Fibroblast of lung (primary cell): ENCODE results near the gene COPZ2. TPM values are rescaled to one million over a fixed set of nuclear protein-coding genes. Genes with fewer than 3 reads are reported as not detected.

Experiments used
- DNase-seq, 2 donors: peaks; one replicate each; pipeline versions ENCODE4 v3.0.0 to v3.0.0-alpha.2; 2010; ENCODE audit warnings: low read depth in 2 of 2
- H2AFZ ChIP-seq: 2 replicates; pipeline ENCODE4 v1.5.1; 2012; ENCODE audit warnings: low read length, control low read depth, inconsistent platforms
- H3K27ac ChIP-seq: 2 replicates; pipeline ENCODE4 v1.5.1; 2011; ENCODE audit warnings: low read length, control low read depth; ENCODE audit not compliant: insufficient read depth
- H3K27me3 ChIP-seq: 2 replicates; pipeline ENCODE4 v1.5.1; 2011; ENCODE audit warnings: mild to moderate bottlenecking, low read length; ENCODE audit not compliant: control insufficient read depth, insufficient read depth
- H3K36me3 ChIP-seq: 2 replicates; pipeline ENCODE4 v1.5.1; 2011; ENCODE audit warnings: low read length; ENCODE audit not compliant: control insufficient read depth, insufficient read depth
- H3K4me1 ChIP-seq: 2 replicates; pipeline ENCODE4 v1.5.1; 2011; ENCODE audit warnings: low read length; ENCODE audit not compliant: control insufficient read depth, insufficient read depth; ENCODE audit errors: extremely low read depth
- H3K4me2 ChIP-seq: 2 replicates; pipeline ENCODE4 v1.5.1; 2011; ENCODE audit warnings: low read length, control low read depth; ENCODE audit not compliant: insufficient read depth; ENCODE audit errors: extremely low read depth
- H3K4me3 ChIP-seq, 4 experiments: fragments of 200-600 bp in 1 of 4; sonication (generic) in 1 of 4; replicated peaks in 1 of 4; 2 replicates each; pipeline ENCODE4 v1.5.1; 2011 to 2016; ENCODE audit warnings: low read length in 4 of 4, low read depth in 3 of 4, mild to moderate bottlenecking in 3 of 4, control low read depth in 2 of 4, inconsistent platforms in 1 of 4, mixed read lengths in 1 of 4; ENCODE audit not compliant: insufficient read depth in 1 of 4; ENCODE audit errors: control extremely low read depth in 1 of 4
- H3K79me2 ChIP-seq: 2 replicates; pipeline ENCODE4 v1.5.1; 2012; ENCODE audit warnings: mild to moderate bottlenecking, low read length, inconsistent platforms; ENCODE audit not compliant: control insufficient read depth, insufficient read depth
- H3K9ac ChIP-seq: 2 replicates; pipeline ENCODE4 v1.5.1; 2011; ENCODE audit warnings: mild to moderate bottlenecking, low read length, control low read depth; ENCODE audit not compliant: insufficient read depth
- H3K9me3 ChIP-seq: 2 replicates; pipeline ENCODE4 v1.5.1; 2012; ENCODE audit warnings: low read depth, low read length; ENCODE audit not compliant: control insufficient read depth, insufficient read depth
- H4K20me1 ChIP-seq: 2 replicates; pipeline ENCODE4 v1.5.1; 2011; ENCODE audit warnings: low read length; ENCODE audit not compliant: control insufficient read depth, insufficient read depth; ENCODE audit errors: extremely low read depth
- EZH2 ChIP-seq: IDR thresholded peaks from 2 replicates; pipeline ENCODE4 v1.5.1; 2012; ENCODE audit warnings: low read length, control low read depth, mild to moderate bottlenecking; ENCODE audit errors: missing control alignments
- polyA plus RNA-seq, 2 donors: library from polyadenylated mRNA; depleted of rRNA in 1 of 2; stranded (reverse) in 1 of 2; unstranded in 1 of 2; fragments of >200 nt; gene quantifications; 2 replicates each; pipeline ENCODE4 v1.2.1, GENCODE V29; 2011 to 2012; ENCODE audit warnings: missing spikeins in 1 of 2
- total RNA-seq: library from RNA; depleted of rRNA; stranded (reverse); fragments of >200 nt; gene quantifications from 2 replicates; pipeline ENCODE4 v1.2.1, GENCODE V29; 2014
- TF ChIP-seq, protein P1 (sequence below), 2 donors: IDR thresholded peaks in 1 of 2; conservative IDR thresholded peaks in 1 of 2; 1 replicate in 1 of 2; 2 replicates in 1 of 2; pipeline ENCODE4 v1.5.1; 2011 to 2012; ENCODE audit warnings: low read length in 2 of 2, control low read depth in 1 of 2, inconsistent platforms in 1 of 2, low read depth in 1 of 2, mild to moderate bottlenecking in 1 of 2

Gene COPZ2
- total and polyA plus RNA-seq, 2 donors (not counting 1 experiment from before 2014, with no cell fraction given), result 63.1 to 97.9 TPM

GRCh38 chr17:48012151-48012520 lies 25.5 kb downstream of the COPZ2 start:
- H2AFZ ChIP-seq, result no peak overlapping the region
- peaks cover 14% of the 10 kb centered on the region for H3K27me3 ChIP-seq
- H4K20me1 ChIP-seq, result no peaks in the 10 kb centered on the region
- H3K36me3 ChIP-seq, result no peaks in the 10 kb centered on the region
- H3K9ac ChIP-seq, result no peak overlapping the region
- no peaks in the 10 kb centered on the region for H3K4me1 ChIP-seq
- H3K4me2 ChIP-seq, result peak overlapping the region; percentile 67
- no peaks in the 10 kb centered on the region for H3K9me3 ChIP-seq
- TF ChIP-seq, protein P1, sequence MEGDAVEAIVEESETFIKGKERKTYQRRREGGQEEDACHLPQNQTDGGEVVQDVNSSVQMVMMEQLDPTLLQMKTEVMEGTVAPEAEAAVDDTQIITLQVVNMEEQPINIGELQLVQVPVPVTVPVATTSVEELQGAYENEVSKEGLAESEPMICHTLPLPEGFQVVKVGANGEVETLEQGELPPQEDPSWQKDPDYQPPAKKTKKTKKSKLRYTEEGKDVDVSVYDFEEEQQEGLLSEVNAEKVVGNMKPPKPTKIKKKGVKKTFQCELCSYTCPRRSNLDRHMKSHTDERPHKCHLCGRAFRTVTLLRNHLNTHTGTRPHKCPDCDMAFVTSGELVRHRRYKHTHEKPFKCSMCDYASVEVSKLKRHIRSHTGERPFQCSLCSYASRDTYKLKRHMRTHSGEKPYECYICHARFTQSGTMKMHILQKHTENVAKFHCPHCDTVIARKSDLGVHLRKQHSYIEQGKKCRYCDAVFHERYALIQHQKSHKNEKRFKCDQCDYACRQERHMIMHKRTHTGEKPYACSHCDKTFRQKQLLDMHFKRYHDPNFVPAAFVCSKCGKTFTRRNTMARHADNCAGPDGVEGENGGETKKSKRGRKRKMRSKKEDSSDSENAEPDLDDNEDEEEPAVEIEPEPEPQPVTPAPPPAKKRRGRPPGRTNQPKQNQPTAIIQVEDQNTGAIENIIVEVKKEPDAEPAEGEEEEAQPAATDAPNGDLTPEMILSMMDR (conservative IDR thresholded peaks at IDR 0.05 in 1 of 2, IDR thresholded peaks at IDR 0.05 in 1 of 2; ENCODE audit: low read depth in 1 of 2, low read length in 2 of 2), result no peak
- no peak for TF ChIP-seq EZH2
- peak overlapping the region; percentile 1 to 55 (median 40) for H3K4me3 ChIP-seq
- no peak for DNase-seq
- no peaks in the 10 kb centered on the region for H3K79me2 ChIP-seq
- no peak overlapping the region for H3K27ac ChIP-seq

DNA sequence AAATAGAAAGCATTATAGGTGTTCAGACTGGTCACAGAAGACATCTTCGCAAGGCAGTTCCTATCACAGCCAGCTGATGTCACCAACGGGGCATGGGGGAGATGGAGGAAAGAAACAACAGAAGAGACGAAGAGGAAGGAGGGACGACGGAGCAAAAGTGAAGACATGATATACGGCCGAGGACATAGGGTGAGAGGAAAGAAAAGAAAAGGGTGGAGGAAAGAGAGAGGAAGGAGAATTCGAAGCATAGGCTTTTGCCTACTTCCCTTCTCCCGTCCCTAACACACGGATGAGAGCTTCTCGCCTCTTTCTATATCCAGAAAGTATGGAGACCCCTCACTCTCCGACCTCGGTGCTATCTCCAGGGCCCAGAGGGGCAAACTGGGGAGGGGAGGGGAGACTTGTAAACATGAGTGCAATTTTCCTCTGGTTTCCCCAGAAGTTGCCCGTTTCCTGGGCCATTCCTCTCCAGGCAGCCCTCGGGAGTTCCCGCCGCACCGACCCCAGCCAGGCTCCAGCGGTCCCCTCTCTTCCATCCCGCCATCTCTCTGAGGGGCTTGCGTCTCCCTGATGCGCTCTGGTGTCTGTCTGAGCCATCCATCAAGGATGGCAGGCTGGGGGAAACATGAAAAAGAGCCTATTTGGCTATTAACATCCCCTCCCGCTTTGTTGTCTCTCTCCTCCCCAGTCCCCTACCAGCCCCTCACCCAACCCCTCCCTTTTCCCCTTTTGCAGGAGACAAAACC lies 26.0 kb downstream of the COPZ2 start:
- Histone ChIP-seq H3K27ac (no peak overlapping the region), H3K9ac (no peak overlapping the region), H3K4me3 (peak overlapping the region; percentile 1 to 55 (median 40)), H3K9me3 (no peaks in the 10 kb centered on the region), H3K4me2 (peak overlapping the region; percentile 67), H2AFZ (peak overlapping the region; percentile 33), H4K20me1 (no peaks in the 10 kb centered on the region), H3K36me3 (no peaks in the 10 kb centered on the region), H3K27me3 (peaks cover 14% of the 10 kb centered on the region), H3K79me2 (no peaks in the 10 kb centered on the region), H3K4me1 (no peaks in the 10 kb centered on the region)
- DNase-seq, result peak; percentile 33 to 35
- TF ChIP-seq, protein P1 (conservative IDR thresholded peaks at IDR 0.05 in 1 of 2, IDR thresholded peaks at IDR 0.05 in 1 of 2; ENCODE audit: low read depth in 1 of 2, low read length in 2 of 2), result peak; percentile 48 to 65
- TF ChIP-seq EZH2, result no peak

DNA sequence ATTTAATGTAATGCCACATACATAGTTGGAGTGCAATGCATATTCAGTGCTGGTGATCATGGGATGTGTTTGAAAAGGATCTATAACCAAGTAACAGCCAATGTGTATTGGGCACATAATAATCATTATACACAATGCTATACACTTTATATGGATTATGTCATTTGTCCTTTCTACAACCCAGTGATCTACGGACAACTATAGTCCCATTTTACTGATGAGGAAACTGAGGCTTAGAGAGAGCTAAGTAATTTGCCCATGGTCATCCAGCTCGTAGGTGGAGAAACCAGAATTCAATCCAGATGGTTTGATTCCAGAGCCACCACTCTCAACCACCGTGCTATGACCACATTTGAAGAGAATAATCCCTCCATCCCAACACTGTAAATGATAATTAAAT lies 27.4 kb downstream of the COPZ2 start:
- no peak overlapping the region for H3K27ac ChIP-seq
- no peaks in the 10 kb centered on the region for H3K36me3 ChIP-seq

More for the DNA sequence above, 27.4 kb downstream of the COPZ2 start:
- no peaks in the 10 kb centered on the region for H3K4me1 ChIP-seq
- peaks cover 14% of the 10 kb centered on the region for H3K27me3 ChIP-seq
- H3K9me3 ChIP-seq, result no peaks in the 10 kb centered on the region
- H4K20me1 ChIP-seq, result no peaks in the 10 kb centered on the region
- no peak overlapping the region for H3K4me2 ChIP-seq
- H3K4me3 ChIP-seq, result no peak overlapping the region
- no peak overlapping the region for H2AFZ ChIP-seq
- TF ChIP-seq, protein P1 (conservative IDR thresholded peaks at IDR 0.05 in 1 of 2, IDR thresholded peaks at IDR 0.05 in 1 of 2; ENCODE audit: low read depth in 1 of 2, low read length in 2 of 2), result no peak
- TF ChIP-seq EZH2, result no peak
- no peaks in the 10 kb centered on the region for H3K79me2 ChIP-seq
- H3K9ac ChIP-seq, result no peak overlapping the region
- DNase-seq, result no peak
